GM18867 (cell line): Measurements from ENCODE around the gene HES7.
"Not testable (repeated sequence)": the region's sequence is repeated elsewhere in the genome, so short reads cannot be mapped to it uniquely, and the experiment has no call there.

Experiments used
- ATAC-seq: cut with Tn5 transposase; IDR thresholded peaks from one replicate; pipeline ENCODE4 v1.9.1; 2021; ENCODE audit warnings: mild to moderate bottlenecking, moderate library complexity; ENCODE audit not compliant: unreplicated experiment

Gene HES7

GRCh38 chr17:8105957-8106398, 17.9 kb downstream of the HES7 start:
- ATAC-seq: no peak

GRCh38 chr17:8104911-8105310, 19.0 kb downstream of the HES7 start:
- ATAC-seq: no peak

- ATAC-seq: no peak
Observed at GRCh38 chr17:8103549-8103948, 20.4 kb downstream of the HES7 start.

- no peak for ATAC-seq
Observed at GRCh38 chr17:8101721-8102120, 22.2 kb downstream of the HES7 start.

GRCh38 chr17:8100763-8101162, 23.1 kb downstream of the HES7 start:
- no peak for ATAC-seq

GRCh38 chr17:8100111-8100510, 23.8 kb downstream of the HES7 start:
- no peak for ATAC-seq

GRCh38 chr17:8096541-8096940, 27.4 kb downstream of the HES7 start:
- ATAC-seq: no peak

- ATAC-seq: no peak
Observed at GRCh38 chr17:8095361-8095760, 28.5 kb downstream of the HES7 start.

GRCh38 chr17:8091033-8091687, 32.7 kb downstream of the HES7 start:
- ATAC-seq: no peak

- no peak for ATAC-seq
Observed at GRCh38 chr17:8089728-8090127, 34.2 kb downstream of the HES7 start.

GRCh38 chr17:8087952-8088230, 36.0 kb downstream of the HES7 start:
- no peak for ATAC-seq

- ATAC-seq: no peak
Observed at GRCh38 chr17:8087075-8087951, 36.6 kb downstream of the HES7 start, which contains the start of gene ALOX12B. TSS of gene ALOX12B (minus strand) at chr17:8087716. CDS start at chr17:8087442, 274 bp downstream.

GRCh38 chr17:8084250-8084649, 39.7 kb downstream of the HES7 start:
- no peak for ATAC-seq

- ATAC-seq: no peak
Observed at GRCh38 chr17:8082292-8082691, 41.6 kb downstream of the HES7 start.

- no peak for ATAC-seq
Observed at GRCh38 chr17:8081876-8082275, 42.0 kb downstream of the HES7 start.

- ATAC-seq: no peak
Observed at GRCh38 chr17:8080799-8081219, 43.1 kb downstream of the HES7 start.

GRCh38 chr17:8080208-8080798, 43.6 kb downstream of the HES7 start:
- no peak for ATAC-seq

GRCh38 chr17:8079291-8080207, 44.4 kb downstream of the HES7 start:
- ATAC-seq: peak; percentile 68

- ATAC-seq: not testable (repeated sequence)
Observed at GRCh38 chr17:8077939-8078338, 46.0 kb downstream of the HES7 start.

- ATAC-seq: no peak
Observed at GRCh38 chr17:8076502-8077266, 47.2 kb downstream of the HES7 start.
